Stimulated activated CD8-positive, alpha-beta memory T cell treated with anti-CD3 and anti-CD28 coated beads, Interleukin-15, amount 100 ng/mL, for 1 hour (primary cell): ENCODE data around the gene ADAM8.
"Not testable (repeated sequence)": the region's sequence is repeated elsewhere in the genome, so short reads cannot be mapped to it uniquely, and the experiment has no call there.

Source experiments
- DNase-seq: peaks from one replicate; pipeline ENCODE4 v3.0.0-alpha.2; 2020; ENCODE audit warnings: low read depth

ADAM8 gene

GRCh38 chr10:133230387-133231195 lies 46.1 kb downstream of the ADAM8 start:
- no peak for DNase-seq

- DNase-seq: no peak
These were observed 46.7 kb downstream of the ADAM8 start, which contains the start of gene UTF1 for GRCh38 chr10:133230044-133230361. TSS of gene UTF1 (plus strand) at chr10:133230217. CDS start at chr10:133230289, 72 bp downstream.

GRCh38 chr10:133229265-133230043 lies 47.2 kb downstream of the ADAM8 start:
- no peak for DNase-seq

- no peak for DNase-seq
These were observed 49.4 kb downstream of the ADAM8 start for GRCh38 chr10:133227256-133227655.

- no peak for DNase-seq
These were observed 50.3 kb downstream of the ADAM8 start for GRCh38 chr10:133226251-133226808.

GRCh38 chr10:133225707-133226191 lies 50.9 kb downstream of the ADAM8 start:
- DNase-seq: no peak

- DNase-seq: no peak
These were observed 51.8 kb downstream of the ADAM8 start for GRCh38 chr10:133224756-133225372.

GRCh38 chr10:133224076-133224475 lies 52.6 kb downstream of the ADAM8 start:
- no peak for DNase-seq

GRCh38 chr10:133221756-133222155 lies 54.9 kb downstream of the ADAM8 start:
- DNase-seq: not testable (repeated sequence)

- DNase-seq: no peak
These were observed 55.3 kb downstream of the ADAM8 start for GRCh38 chr10:133221331-133221730.

GRCh38 chr10:133219782-133220181 lies 56.9 kb downstream of the ADAM8 start:
- no peak for DNase-seq

GRCh38 chr10:133218891-133219290 lies 57.8 kb downstream of the ADAM8 start:
- DNase-seq: no peak

- DNase-seq: no peak
These were observed 58.7 kb downstream of the ADAM8 start for GRCh38 chr10:133217800-133218589.

GRCh38 chr10:133216776-133217175 lies 59.9 kb downstream of the ADAM8 start:
- no peak for DNase-seq

- no peak for DNase-seq
These were observed 61.1 kb downstream of the ADAM8 start for GRCh38 chr10:133215586-133215985.

GRCh38 chr10:133214468-133215410 lies 61.9 kb downstream of the ADAM8 start:
- no peak for DNase-seq

- DNase-seq: no peak
These were observed 62.8 kb downstream of the ADAM8 start for GRCh38 chr10:133213641-133214467.

GRCh38 chr10:133212853-133213494 lies 63.7 kb downstream of the ADAM8 start:
- DNase-seq: no peak
